ENCODE results near the gene FAM13A.

FAM13A gene

DNA sequence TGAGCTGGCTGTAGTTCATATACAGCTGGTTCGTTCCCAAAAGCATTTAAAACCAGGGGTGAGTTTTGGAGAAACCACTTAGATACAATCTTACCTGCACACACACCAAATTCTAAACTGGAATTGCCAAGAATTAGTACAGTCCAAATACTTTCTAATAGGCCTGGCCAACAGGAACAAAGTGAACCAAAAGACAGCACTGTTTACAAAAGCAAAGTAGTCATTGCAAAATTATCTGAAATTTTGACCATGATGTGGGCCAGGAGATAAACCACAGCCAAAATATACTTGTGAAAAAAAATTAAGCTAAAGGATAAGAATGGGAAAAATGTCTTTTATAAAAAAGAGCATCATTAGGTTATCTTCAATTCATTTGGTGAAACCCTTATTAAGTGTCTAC is 321.4 kb downstream of the FAM13A start:
- no peak for TF ChIP-seq CTCF (IDR thresholded peaks at IDR 0.05; ENCODE audit: control insufficient read depth, insufficient read depth, low read depth, low read length, missing control alignments)
- H3K4me3 ChIP-seq (ENCODE audit: control insufficient read depth, low read depth, low read length): no peak overlapping the region
- DNase-seq (ENCODE audit: low read depth): no peak

GRCh38 chr4:88734403-88734949 is 322.5 kb downstream of the FAM13A start:
- TF ChIP-seq CTCF (IDR thresholded peaks at IDR 0.05; ENCODE audit: control insufficient read depth, insufficient read depth, low read depth, low read length, missing control alignments): no peak
- no peak for DNase-seq (ENCODE audit: low read depth)
- H3K4me3 ChIP-seq (ENCODE audit: control insufficient read depth, low read depth, low read length): no peak overlapping the region

GRCh38 chr4:88732714-88733368 is 324.1 kb downstream of the FAM13A start:
- no peak overlapping the region for H3K4me3 ChIP-seq (ENCODE audit: control insufficient read depth, low read depth, low read length)
- no peak for DNase-seq (ENCODE audit: low read depth)
- no peak for TF ChIP-seq CTCF (IDR thresholded peaks at IDR 0.05; ENCODE audit: control insufficient read depth, insufficient read depth, low read depth, low read length, missing control alignments)

DNA sequence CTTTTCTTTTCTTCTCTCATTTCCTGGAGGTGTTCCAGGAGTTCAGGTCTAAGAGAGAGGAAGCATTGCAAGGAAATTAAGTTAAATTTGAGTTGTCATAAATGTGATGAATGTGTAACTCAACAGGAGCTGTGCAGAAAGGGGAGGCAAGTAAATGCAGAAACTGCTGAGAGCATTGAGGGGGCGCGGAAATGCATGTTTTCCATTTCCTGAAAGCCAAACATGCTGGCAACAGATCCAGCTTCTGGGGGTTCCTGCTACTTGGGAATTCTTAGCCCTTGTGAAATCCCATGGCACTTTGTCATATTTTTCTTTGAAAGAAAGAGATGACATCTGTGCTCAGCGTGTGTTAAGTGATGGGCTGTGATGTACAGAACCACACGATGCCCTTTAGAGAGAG is 325.6 kb downstream of the FAM13A start:
- TF ChIP-seq CTCF (IDR thresholded peaks at IDR 0.05; ENCODE audit: control insufficient read depth, insufficient read depth, low read depth, low read length, missing control alignments): no peak
- no peak for DNase-seq (ENCODE audit: low read depth)
- no peak overlapping the region for H3K4me3 ChIP-seq (ENCODE audit: control insufficient read depth, low read depth, low read length)

GRCh38 chr4:88730811-88731210 is 326.2 kb downstream of the FAM13A start:
- no peak overlapping the region for H3K4me3 ChIP-seq (ENCODE audit: control insufficient read depth, low read depth, low read length)

GRCh38 chr4:88729146-88729760 is 327.7 kb downstream of the FAM13A start:
- no peak for TF ChIP-seq CTCF (IDR thresholded peaks at IDR 0.05; ENCODE audit: control insufficient read depth, insufficient read depth, low read depth, low read length, missing control alignments)
- no peak overlapping the region for H3K4me3 ChIP-seq (ENCODE audit: control insufficient read depth, low read depth, low read length)
- no peak for DNase-seq (ENCODE audit: low read depth)

More at GRCh38 chr4:88730811-88731210, 326.2 kb downstream of the FAM13A start:
- no peak for DNase-seq (ENCODE audit: low read depth)
- TF ChIP-seq CTCF (IDR thresholded peaks at IDR 0.05; ENCODE audit: control insufficient read depth, insufficient read depth, low read depth, low read length, missing control alignments): no peak

Data from AG09309 (cell line).